SK-N-MC (cell line): ENCODE results near the gene LONP1.
A peak's percentile ranks its signal among the peaks of the same experiment; 100 is the strongest.

Experiments used
- DNase-seq: peaks from one replicate; pipeline ENCODE4 v3.0.0-alpha.2; 2011; ENCODE audit warnings: low read depth, low spot score
- H3K27ac ChIP-seq: fragments of 200-600 bp; sonication (generic); 2 replicates; pipeline ENCODE4 v1.5.1; 2016; ENCODE audit warnings: mixed run types
- H3K36me3 ChIP-seq: fragments of 200-600 bp; sonication (generic); 2 replicates; pipeline ENCODE4 v1.6.1; 2017; ENCODE audit warnings: antibody characterized with exemption, low read length, mixed read lengths; ENCODE audit not compliant: insufficient read depth
- H3K4me3 ChIP-seq: fragments of 200-600 bp; sonication (generic); 2 replicates; pipeline ENCODE4 v1.5.1; 2016
- H3K9ac ChIP-seq: fragments of 200-600 bp; sonication (generic); 2 replicates; pipeline ENCODE4 v1.8.0; 2017; ENCODE audit warnings: mixed run types, mixed read lengths; ENCODE audit not compliant: insufficient read length
- H3K9me3 ChIP-seq: fragments of 200-600 bp; sonication (generic); 2 replicates; pipeline ENCODE4 v1.6.1; 2017; ENCODE audit warnings: low read depth, mild to moderate bottlenecking, antibody characterized with exemption, low read length, moderate library complexity, mixed read lengths
- EZH2 ChIP-seq: fragments of 200-600 bp; sonication (generic); IDR thresholded peaks from one replicate; pipeline ENCODE4 v1.6.1; 2017; ENCODE audit warnings: antibody characterized with exemption
- FOXP2 ChIP-seq: optimal IDR thresholded peaks from 2 replicates; pipeline ENCODE3; 2011; ENCODE audit warnings: mild to moderate bottlenecking, moderate library complexity; ENCODE audit not compliant: insufficient read depth; ENCODE audit errors: extremely low read length, control extremely low read depth
- POLR2AphosphoS5 ChIP-seq: IDR thresholded peaks from 2 replicates; pipeline ENCODE4 v1.6.1; 2012; ENCODE audit warnings: mild to moderate bottlenecking, low read depth, low read length, borderline replicate concordance

LONP1 gene

DNA sequence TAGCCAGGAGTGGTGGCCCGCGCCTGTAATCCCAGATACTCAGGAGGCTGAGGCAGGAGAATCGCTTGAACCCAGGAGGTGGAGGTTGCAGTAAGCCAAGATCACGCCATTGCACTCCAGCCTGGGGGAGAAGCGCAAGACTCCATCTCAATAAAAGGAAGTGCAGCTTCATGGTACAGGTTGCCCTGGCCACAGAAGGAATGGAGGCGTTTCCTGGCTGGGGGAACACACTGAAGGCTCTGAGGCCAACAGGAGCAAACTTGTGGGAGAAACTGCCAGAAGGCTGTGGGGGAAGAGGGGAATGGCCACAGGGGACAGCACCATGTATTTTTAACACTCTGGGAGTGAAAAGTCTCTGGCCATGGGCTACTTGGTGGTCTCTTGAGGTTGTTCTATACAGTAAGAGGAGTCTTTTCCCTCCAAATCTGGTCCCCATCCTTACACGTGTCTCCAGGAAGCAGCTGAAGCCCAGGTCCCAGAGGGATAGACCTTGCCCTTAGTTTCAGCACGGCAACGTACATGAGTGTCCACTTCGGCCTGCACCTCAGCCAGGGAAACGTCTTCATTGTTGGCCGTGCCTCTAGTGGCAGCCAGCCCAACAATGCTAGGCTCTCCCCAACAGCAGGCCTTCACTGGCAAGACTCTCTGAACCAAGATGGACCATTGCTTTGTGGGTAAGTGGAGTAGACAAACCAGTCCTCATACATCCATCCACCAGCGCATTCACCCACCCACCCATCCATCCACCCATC, 47.1 kb downstream of the LONP1 start:
- DNase-seq = no peak
- Histone ChIP-seq H3K4me3 (no peak overlapping the region), H3K9ac (no peak overlapping the region), H3K36me3 (peaks cover 19% of the 10 kb centered on the region), H3K9me3 (no peaks in the 10 kb centered on the region), H3K27ac (no peak overlapping the region)
- TF ChIP-seq FOXP2 (no peak), EZH2 (no peak), POLR2AphosphoS5 (no peak)

DNA sequence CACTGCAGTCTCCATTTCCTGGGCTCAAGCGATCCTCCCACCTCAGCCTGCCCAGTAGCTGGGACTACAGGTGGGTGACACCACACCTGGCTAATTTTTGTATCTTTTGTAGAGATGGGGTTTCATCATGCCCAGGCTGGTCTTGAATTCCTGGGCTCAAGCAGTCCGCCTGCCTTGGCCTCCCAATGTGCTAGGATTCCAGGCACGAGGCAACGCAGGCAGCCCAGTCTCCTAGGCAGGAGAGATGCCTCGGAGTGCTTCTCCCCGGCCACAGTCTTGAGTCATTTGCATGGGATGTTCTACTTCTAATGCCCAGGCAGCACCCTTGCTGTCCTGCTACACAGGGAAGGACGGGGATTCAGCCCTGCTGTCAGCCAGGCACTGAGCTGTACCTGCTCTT, 48.3 kb downstream of the LONP1 start:
- no peak overlapping the region for H3K4me3 ChIP-seq
- peaks cover 32% of the 10 kb centered on the region for H3K36me3 ChIP-seq
- DNase-seq = no peak
- H3K9me3 ChIP-seq = no peaks in the 10 kb centered on the region
- no peak for TF ChIP-seq EZH2
- no peak for TF ChIP-seq POLR2AphosphoS5
- TF ChIP-seq FOXP2 = no peak
- H3K9ac ChIP-seq = no peak overlapping the region
- no peak overlapping the region for H3K27ac ChIP-seq

GRCh38 chr19:5669212-5669611, 50.7 kb downstream of the LONP1 start:
- Histone ChIP-seq H3K9ac (no peak overlapping the region), H3K4me3 (no peak overlapping the region), H3K27ac (no peak overlapping the region), H3K36me3 (peaks cover 56% of the 10 kb centered on the region), H3K9me3 (no peaks in the 10 kb centered on the region)
- no peak for DNase-seq
- TF ChIP-seq FOXP2 = no peak
- TF ChIP-seq POLR2AphosphoS5 = no peak
- TF ChIP-seq EZH2 = no peak

- H3K9ac ChIP-seq = no peak overlapping the region
- H3K27ac ChIP-seq = peak overlapping the region; percentile 71
Measured at GRCh38 chr19:5667751-5668271, 52.1 kb downstream of the LONP1 start.

GRCh38 chr19:5666921-5667610, 52.9 kb downstream of the LONP1 start:
- H3K36me3 ChIP-seq = peaks cover 74% of the 10 kb centered on the region
- H3K9ac ChIP-seq = no peak overlapping the region
- no peak overlapping the region for H3K27ac ChIP-seq
- TF ChIP-seq FOXP2 = no peak
- TF ChIP-seq EZH2 = no peak
- TF ChIP-seq POLR2AphosphoS5 = no peak
- no peak for DNase-seq
- H3K9me3 ChIP-seq = no peaks in the 10 kb centered on the region
- H3K4me3 ChIP-seq = no peak overlapping the region

More at GRCh38 chr19:5667751-5668271, 52.1 kb downstream of the LONP1 start:
- TF ChIP-seq FOXP2 = no peak
- TF ChIP-seq EZH2 = no peak
- TF ChIP-seq POLR2AphosphoS5 = peak; percentile 16; the same call in 1 of the 2 replicates
- no peak for DNase-seq
- H3K36me3 ChIP-seq = peaks cover 69% of the 10 kb centered on the region
- H3K9me3 ChIP-seq = no peaks in the 10 kb centered on the region
- no peak overlapping the region for H3K4me3 ChIP-seq

- Histone ChIP-seq H3K4me3 (no peak overlapping the region), H3K36me3 (peaks cover 85% of the 10 kb centered on the region), H3K27ac (peak overlapping the region; percentile 36; the same call in 1 of the 2 replicates), H3K9me3 (no peaks in the 10 kb centered on the region), H3K9ac (no peak overlapping the region)
- TF ChIP-seq POLR2AphosphoS5 (no peak), EZH2 (no peak), FOXP2 (no peak)
- DNase-seq = no peak
Measured at GRCh38 chr19:5665781-5666513, 54.0 kb downstream of the LONP1 start.

DNA sequence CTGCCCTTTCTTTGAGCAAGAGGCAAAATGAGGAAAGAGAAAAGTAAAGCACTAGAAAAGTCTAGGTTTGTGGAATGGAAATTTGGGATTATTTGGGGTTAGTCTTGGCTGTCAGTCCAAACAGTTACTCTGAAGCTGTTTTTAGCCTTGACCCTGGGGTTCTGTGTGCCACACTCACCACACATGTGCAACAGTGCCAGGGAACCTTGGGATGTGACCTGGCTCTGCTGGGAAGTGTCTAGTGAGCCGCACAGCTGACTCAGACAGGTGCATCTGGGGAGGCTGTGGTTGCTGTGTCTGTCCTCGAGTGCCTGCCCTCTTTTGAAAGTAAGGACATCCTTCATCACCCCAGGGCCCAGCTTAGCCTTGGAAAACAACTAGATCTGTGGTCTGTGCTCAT, 55.4 kb downstream of the LONP1 start:
- peak overlapping the region; percentile 49; the same call in 1 of the 2 replicates for H3K27ac ChIP-seq
- no peak overlapping the region for H3K4me3 ChIP-seq
- no peaks in the 10 kb centered on the region for H3K9me3 ChIP-seq
- H3K36me3 ChIP-seq = peaks cover 94% of the 10 kb centered on the region
- no peak for DNase-seq
- no peak overlapping the region for H3K9ac ChIP-seq
- TF ChIP-seq FOXP2 (no peak), EZH2 (no peak), POLR2AphosphoS5 (no peak)

DNA sequence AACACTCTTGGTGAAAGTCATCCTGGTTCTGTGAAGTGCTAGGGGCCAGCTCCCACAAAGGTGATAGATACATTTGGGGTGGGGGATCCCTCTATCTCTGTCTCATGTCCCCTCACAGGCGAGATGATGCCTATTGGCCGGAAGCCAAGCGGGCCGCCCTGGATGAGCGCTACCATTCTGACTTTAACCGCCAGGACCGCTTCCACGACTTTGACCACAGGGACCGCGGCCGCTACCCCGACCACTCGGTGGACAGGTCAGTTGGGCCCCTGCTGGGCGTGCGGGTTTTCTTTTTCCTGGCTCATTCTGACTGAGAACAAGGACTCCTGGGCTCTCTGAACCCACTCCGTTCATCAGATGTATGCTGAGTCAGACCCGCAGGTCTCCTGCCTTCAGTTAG, 56.0 kb downstream of the LONP1 start:
- Histone ChIP-seq H3K4me3 (no peak overlapping the region), H3K27ac (peak overlapping the region; percentile 49; the same call in 1 of the 2 replicates), H3K9me3 (no peaks in the 10 kb centered on the region), H3K9ac (no peak overlapping the region), H3K36me3 (peaks cover 89% of the 10 kb centered on the region)
- TF ChIP-seq EZH2 (no peak), POLR2AphosphoS5 (no peak), FOXP2 (no peak)
- no peak for DNase-seq
